Muscle of back (tissue), 10 donors: ENCODE data around the gene CFAP73. TPM values are rescaled to one million over a fixed set of nuclear protein-coding genes. Genes with fewer than 3 reads are reported as not detected.

Experiments used
- polyA plus RNA-seq, 10 donors: library from polyadenylated mRNA; unstranded; fragments of 120-200 nt; gene quantifications; one replicate each; pipeline ENCODE4 v1.2.1, GENCODE V29; 2013; ENCODE audit not compliant: insufficient read length in 10 of 10

Gene CFAP73
- polyA plus RNA-seq, 10 donors = 0.12 to 0.19 (median 0.19) TPM; not detected in 7

Other genes with a start within 250 kb of the CFAP73 start
- gene OAS1, start 242.8 kb upstream of the CFAP73 start, polyA plus RNA-seq = 1 to 10 TPM; 1.9 to 4.0 (median 3.5) TPM
- gene OAS3, start 211.2 kb upstream of the CFAP73 start, polyA plus RNA-seq = 10 to 100 TPM in 1 of 10 donors, 1 to 10 TPM in 9; 5.2 to 10.3 (median 6.9) TPM
- 1 to 10 TPM; 1.6 to 6.6 (median 2.7) TPM for gene OAS2, start 171.2 kb upstream of the CFAP73 start, polyA plus RNA-seq
- 1 to 10 TPM; 3.1 to 6.1 (median 4.2) TPM for gene DTX1, start 93.0 kb upstream of the CFAP73 start, polyA plus RNA-seq
- gene RASAL1, start 14.0 kb upstream of the CFAP73 start, polyA plus RNA-seq = under 1 TPM in 5 of 10 donors, not detected in 5; 0.03 to 0.28 (median 0.18) TPM
- gene DDX54, start 35.8 kb downstream of the CFAP73 start, polyA plus RNA-seq = 10 to 100 TPM; 41.8 to 75.7 (median 51.7) TPM
- gene RITA1, start 36.0 kb downstream of the CFAP73 start, polyA plus RNA-seq = 10 to 100 TPM in 2 of 10 donors, 1 to 10 TPM in 8; 6.9 to 11.0 (median 9.1) TPM
- 10 to 100 TPM; 20.7 to 55.2 (median 32.0) TPM for gene TPCN1, start 71.7 kb downstream of the CFAP73 start, polyA plus RNA-seq
- gene SLC8B1, start 185.4 kb downstream of the CFAP73 start, polyA plus RNA-seq = 10 to 100 TPM in 9 of 10 donors, 1 to 10 TPM in 1; 9.8 to 17.8 (median 13.5) TPM
- 10 to 100 TPM; 12.7 to 17.2 (median 13.6) TPM for gene PLBD2, start 208.9 kb downstream of the CFAP73 start, polyA plus RNA-seq